ENCODE measurements around the gene FAM200B. TPM values are rescaled to one million over a fixed set of nuclear protein-coding genes. Genes with fewer than 3 reads are reported as not detected.

FAM200B gene
- total RNA-seq, 4 donors from 2014 or later, result 54.1 to 97.4 (median 72.7) TPM

- H3K4me1 ChIP-seq, result no peaks in the 10 kb centered on the region
- H3K36me3 ChIP-seq, result no peaks in the 10 kb centered on the region
- H3K27me3 ChIP-seq, result no peaks in the 10 kb centered on the region
- H3K4me3 ChIP-seq, result no peak overlapping the region
- TF ChIP-seq POLR2AphosphoS5 (IDR thresholded peaks at IDR 0.05), result no peak
- TF ChIP-seq POLR2A (IDR thresholded peaks at IDR 0.05), result no peak
- no peak for TF ChIP-seq CTCF (IDR thresholded peaks at IDR 0.05)
- TF ChIP-seq EP300 (IDR thresholded peaks at IDR 0.05), result no peak
- WGBS, 2 donors (ENCODE audit: low coverage in 1 of 2), result 76 to 100% methylated on average over 2 of the region's 2 CpGs
- no peaks in the 10 kb centered on the region for H3K9me3 ChIP-seq
- ATAC-seq, result no peak
- H3K27ac ChIP-seq, result no peak overlapping the region
Observed at GRCh38 chr4:15711762-15712161, 30.1 kb downstream of the FAM200B start.

GRCh38 chr4:15712214-15712613 lies 30.6 kb downstream of the FAM200B start:
- 100% methylated on average over 1 of the region's 1 CpG for WGBS, 2 donors (ENCODE audit: low coverage in 1 of 2)
- Histone ChIP-seq H3K27me3 (no peaks in the 10 kb centered on the region), H3K36me3 (no peaks in the 10 kb centered on the region), H3K4me1 (peaks cover 0 to 4% (median 0%) of the 10 kb centered on the region in 3 donors), H3K4me3 (no peak overlapping the region), H3K9me3 (no peaks in the 10 kb centered on the region), H3K27ac (no peak overlapping the region)
- TF ChIP-seq EP300 (IDR thresholded peaks at IDR 0.05), result no peak
- no peak for TF ChIP-seq POLR2AphosphoS5 (IDR thresholded peaks at IDR 0.05)
- TF ChIP-seq POLR2A (IDR thresholded peaks at IDR 0.05), result no peak
- no peak for TF ChIP-seq CTCF (IDR thresholded peaks at IDR 0.05)
- ATAC-seq, result no peak

GRCh38 chr4:15714141-15714540 lies 32.5 kb downstream of the FAM200B start:
- no peaks in the 10 kb centered on the region for H3K9me3 ChIP-seq
- TF ChIP-seq EP300 (IDR thresholded peaks at IDR 0.05) (no peak), POLR2AphosphoS5 (IDR thresholded peaks at IDR 0.05) (no peak), CTCF (IDR thresholded peaks at IDR 0.05) (no peak), POLR2A (IDR thresholded peaks at IDR 0.05) (no peak)
- H3K4me3 ChIP-seq, result no peak overlapping the region
- no peak overlapping the region for H3K27ac ChIP-seq
- no peaks in the 10 kb centered on the region for H3K36me3 ChIP-seq
- H3K4me1 ChIP-seq, result peaks cover 0 to 11% (median 7%) of the 10 kb centered on the region in 3 donors
- no peak for ATAC-seq
- H3K27me3 ChIP-seq, result no peaks in the 10 kb centered on the region
- WGBS, 2 donors (ENCODE audit: low coverage in 1 of 2), result 75 to 92% methylated on average over 1 of the region's 1 CpG

DNA sequence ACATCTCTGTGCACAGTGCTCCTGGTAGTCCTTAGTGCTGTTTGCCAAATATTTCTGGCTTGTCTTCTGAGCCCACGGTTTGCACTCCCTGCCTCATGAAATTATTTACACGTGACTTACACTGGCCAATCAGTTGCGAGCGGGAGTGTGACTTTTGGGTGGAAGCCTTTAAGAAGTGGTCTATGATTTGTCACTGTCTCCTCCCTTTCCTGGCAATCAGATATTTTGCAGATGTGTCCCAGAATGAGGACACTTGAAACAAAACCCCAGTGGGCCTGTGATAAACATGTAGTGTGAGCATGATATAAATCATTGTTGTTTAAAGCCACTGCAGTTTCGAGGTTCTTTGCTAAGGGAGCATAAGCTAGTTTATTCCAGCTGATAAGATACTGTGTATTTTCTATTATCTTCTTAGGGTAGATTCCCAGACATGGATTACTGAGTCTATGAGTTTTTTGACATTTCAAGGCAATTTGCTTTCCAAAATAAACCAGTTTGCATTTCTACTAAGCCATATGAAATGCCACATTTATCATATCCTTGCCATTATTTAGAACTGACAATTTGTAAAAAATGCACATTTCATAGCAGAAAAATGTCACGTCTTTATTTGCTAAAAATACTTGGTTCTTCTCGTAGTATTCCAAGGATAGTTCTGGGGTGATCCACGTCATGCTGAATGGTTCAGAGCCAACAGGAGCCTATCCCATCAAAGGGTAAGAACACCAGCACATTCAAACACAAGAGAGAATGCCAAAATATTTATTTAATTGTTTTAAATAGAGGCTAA lies 33.2 kb downstream of the FAM200B start:
- TF ChIP-seq POLR2AphosphoS5 (IDR thresholded peaks at IDR 0.05), result no peak
- no peak for TF ChIP-seq CTCF (IDR thresholded peaks at IDR 0.05)
- no peak for TF ChIP-seq EP300 (IDR thresholded peaks at IDR 0.05)
- TF ChIP-seq POLR2A (IDR thresholded peaks at IDR 0.05), result no peak
- Histone ChIP-seq H3K9me3 (no peaks in the 10 kb centered on the region), H3K4me1 (peaks cover 0 to 11% (median 7%) of the 10 kb centered on the region in 3 donors), H3K4me3 (no peak overlapping the region), H3K27ac (no peak overlapping the region), H3K27me3 (no peaks in the 10 kb centered on the region), H3K36me3 (no peaks in the 10 kb centered on the region)
- WGBS, 2 donors (ENCODE audit: low coverage in 1 of 2), result 43 to 48% methylated on average over 7 to 8 of the region's 8 CpGs
- no peak for ATAC-seq

- H3K36me3 ChIP-seq, result no peaks in the 10 kb centered on the region
- no peak overlapping the region for H3K27ac ChIP-seq
- peaks cover 0 to 11% (median 7%) of the 10 kb centered on the region in 3 donors for H3K4me1 ChIP-seq
- H3K27me3 ChIP-seq, result no peaks in the 10 kb centered on the region
- TF ChIP-seq CTCF (IDR thresholded peaks at IDR 0.05), result no peak
- TF ChIP-seq POLR2AphosphoS5 (IDR thresholded peaks at IDR 0.05), result no peak
- no peak for TF ChIP-seq POLR2A (IDR thresholded peaks at IDR 0.05)
- no peak for TF ChIP-seq EP300 (IDR thresholded peaks at IDR 0.05)
- no peak overlapping the region for H3K4me3 ChIP-seq
- WGBS, 2 donors (ENCODE audit: low coverage in 1 of 2), result 54 to 78% methylated on average over 3 of the region's 3 CpGs
- no peaks in the 10 kb centered on the region for H3K9me3 ChIP-seq
- no peak for ATAC-seq
Observed at GRCh38 chr4:15716115-15716514, 34.5 kb downstream of the FAM200B start.
